ENCODE data around the gene INAFM1. TPM values are rescaled to one million over a fixed set of nuclear protein-coding genes. Genes with fewer than 3 reads are reported as not detected.
A peak's percentile ranks its signal among the peaks of the same experiment; 100 is the strongest.

Gene INAFM1
- total and polyA plus RNA-seq, 2 donors (not counting 1 experiment from before 2014, with no cell fraction given): 6.6 to 13.6 TPM

DNA sequence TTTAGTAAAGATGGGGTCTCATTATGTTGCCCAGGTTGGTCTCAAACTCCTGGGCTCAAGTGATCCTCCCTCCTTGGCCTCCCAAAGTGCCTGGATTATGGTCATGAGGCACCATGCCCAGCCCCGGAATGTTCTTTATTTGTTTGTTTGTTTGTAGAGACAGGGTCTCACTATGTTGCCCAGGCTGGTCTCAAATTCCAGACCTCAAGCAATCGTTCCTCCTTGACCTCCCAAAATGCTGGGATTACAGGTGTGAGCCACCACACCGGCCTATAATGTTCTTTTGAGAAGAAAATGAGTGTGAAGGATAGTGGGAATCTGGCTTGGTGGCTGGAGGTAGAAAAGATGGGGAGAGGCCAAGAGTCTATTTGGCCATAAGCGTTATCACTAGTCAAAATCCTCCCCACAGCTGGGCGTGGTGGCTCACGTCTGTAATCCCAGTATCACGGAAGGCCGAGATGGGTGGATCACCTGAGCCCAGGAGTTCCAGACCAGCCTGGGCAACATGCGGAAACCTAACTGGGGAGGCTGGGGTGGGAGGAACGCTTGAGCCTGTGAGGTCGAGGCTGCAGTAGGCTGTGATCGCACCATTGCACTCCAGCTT lies 38.5 kb upstream of the INAFM1 start:
- no peaks in the 10 kb centered on the region for H3K9me3 Mint-ChIP-seq (ENCODE audit: insufficient read depth)
- no peak for ATAC-seq (ENCODE audit: low read depth)
- intact Hi-C loops (cut with micrococcal nuclease): no loop called here
- no peaks in the 10 kb centered on the region for H3K27me3 Mint-ChIP-seq
- TF ChIP-seq, protein P1, sequence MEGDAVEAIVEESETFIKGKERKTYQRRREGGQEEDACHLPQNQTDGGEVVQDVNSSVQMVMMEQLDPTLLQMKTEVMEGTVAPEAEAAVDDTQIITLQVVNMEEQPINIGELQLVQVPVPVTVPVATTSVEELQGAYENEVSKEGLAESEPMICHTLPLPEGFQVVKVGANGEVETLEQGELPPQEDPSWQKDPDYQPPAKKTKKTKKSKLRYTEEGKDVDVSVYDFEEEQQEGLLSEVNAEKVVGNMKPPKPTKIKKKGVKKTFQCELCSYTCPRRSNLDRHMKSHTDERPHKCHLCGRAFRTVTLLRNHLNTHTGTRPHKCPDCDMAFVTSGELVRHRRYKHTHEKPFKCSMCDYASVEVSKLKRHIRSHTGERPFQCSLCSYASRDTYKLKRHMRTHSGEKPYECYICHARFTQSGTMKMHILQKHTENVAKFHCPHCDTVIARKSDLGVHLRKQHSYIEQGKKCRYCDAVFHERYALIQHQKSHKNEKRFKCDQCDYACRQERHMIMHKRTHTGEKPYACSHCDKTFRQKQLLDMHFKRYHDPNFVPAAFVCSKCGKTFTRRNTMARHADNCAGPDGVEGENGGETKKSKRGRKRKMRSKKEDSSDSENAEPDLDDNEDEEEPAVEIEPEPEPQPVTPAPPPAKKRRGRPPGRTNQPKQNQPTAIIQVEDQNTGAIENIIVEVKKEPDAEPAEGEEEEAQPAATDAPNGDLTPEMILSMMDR (IDR thresholded peaks at IDR 0.05): no peak
- no peak for TF ChIP-seq EZH2 (IDR thresholded peaks at IDR 0.05; ENCODE audit: borderline replicate concordance, insufficient read depth, low read depth, low read length, poor library complexity, severe bottlenecking)
- Histone ChIP-seq H3K4me1 (ENCODE audit: control insufficient read depth in 2 of 2, insufficient read depth in 2 of 2, low read length in 2 of 2) (peaks cover 32 to 35% of the 10 kb centered on the region in 2 donors), H2AFZ (ENCODE audit: insufficient read depth, low read depth, low read length, poor library complexity, severe bottlenecking) (no peak overlapping the region), H3K9me3 (ENCODE audit: control extremely low read depth in 1 of 3, control insufficient read depth in 2 of 3, insufficient read depth in 1 of 3, low read length in 2 of 3) (peaks cover 0 to 10% (median 0%) of the 10 kb centered on the region in 3 donors), H3K4me2 (replicated peaks; ENCODE audit: low read depth, low read length, poor library complexity, severe bottlenecking) (no peak overlapping the region), H4K20me1 (ENCODE audit: control insufficient read depth, insufficient read depth, low read length, poor library complexity, severe bottlenecking) (no peaks in the 10 kb centered on the region), H3K79me2 (ENCODE audit: control insufficient read depth, insufficient read depth, low read length) (no peaks in the 10 kb centered on the region), H3K36me3 (replicated peaks in 1 of 2; ENCODE audit: control extremely low read depth in 1 of 2, control insufficient read depth in 1 of 2, extremely low read depth in 1 of 2, insufficient read depth in 2 of 2, low read length in 1 of 2) (no peaks in the 10 kb centered on the region), H3K4me3 (ENCODE audit: control extremely low read depth in 1 of 5, extremely low read depth in 1 of 5, insufficient read depth in 1 of 5, low read depth in 2 of 5, low read length in 4 of 5) (no peak overlapping the region), H3K27me3 (replicated peaks in 1 of 4; ENCODE audit: control extremely low read depth in 1 of 4, control insufficient read depth in 3 of 4, insufficient read depth in 4 of 4, low read length in 3 of 4) (peaks cover 0 to 28% (median 9%) of the 10 kb centered on the region in 4 experiments), H3K9ac (ENCODE audit: low read length) (no peak overlapping the region), H3K27ac (ENCODE audit: low read length in 2 of 2) (no peak overlapping the region)
- no peak overlapping the region for H3K27ac Mint-ChIP-seq
- DNase-seq: no peak
- POLR2A ChIA-PET: interaction anchor here (0.7 kb wide), 1 partner anchor 1806 kb away, joined by 8 read pairs; no protein-coding TSS in a partner anchor
- CTCF ChIA-PET: interaction anchor here (0.9 to 5.3 kb wide), 3 partner anchors 10 to 49 kb away, joined by 4 to 45 read pairs (median 5); no protein-coding TSS in a partner anchor
- peaks cover 26% of the 10 kb centered on the region for H3K4me1 Mint-ChIP-seq
- no peak overlapping the region for H3K4me3 Mint-ChIP-seq
- 60% methylated on average over 5 of the region's 12 CpGs for WGBS (ENCODE audit: insufficient coverage)

DNA sequence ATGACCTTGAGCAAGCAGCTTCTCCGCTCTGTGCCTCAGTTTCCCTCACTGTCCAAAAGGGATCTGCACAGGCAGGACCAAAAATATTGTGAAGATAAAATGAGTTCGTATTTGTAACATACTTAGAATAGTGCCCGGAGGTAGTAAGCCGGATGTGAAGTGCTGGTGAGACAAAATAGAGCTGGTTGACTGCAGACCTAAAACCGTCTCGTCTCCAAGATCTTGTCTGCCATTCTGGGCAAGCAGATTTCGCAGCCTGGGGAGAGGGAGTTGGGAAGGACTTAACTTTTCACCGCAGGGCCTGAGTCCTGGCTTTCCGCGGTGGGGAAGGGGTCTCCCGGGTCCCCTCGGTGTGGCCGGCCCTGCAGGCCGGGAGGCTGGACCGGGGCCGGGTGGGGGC lies 35.5 kb upstream of the INAFM1 start:
- Histone ChIP-seq H3K4me2 (replicated peaks; ENCODE audit: low read depth, low read length, poor library complexity, severe bottlenecking) (peak overlapping the region; percentile 80), H2AFZ (ENCODE audit: insufficient read depth, low read depth, low read length, poor library complexity, severe bottlenecking) (no peak overlapping the region), H3K4me3 (ENCODE audit: control extremely low read depth in 1 of 5, extremely low read depth in 1 of 5, insufficient read depth in 1 of 5, low read depth in 2 of 5, low read length in 4 of 5) (peak overlapping the region in 1 of 5 experiments; percentile 11), H3K9ac (ENCODE audit: low read length) (peak overlapping the region; percentile 35), H4K20me1 (ENCODE audit: control insufficient read depth, insufficient read depth, low read length, poor library complexity, severe bottlenecking) (no peaks in the 10 kb centered on the region), H3K36me3 (replicated peaks in 1 of 2; ENCODE audit: control extremely low read depth in 1 of 2, control insufficient read depth in 1 of 2, extremely low read depth in 1 of 2, insufficient read depth in 2 of 2, low read length in 1 of 2) (no peaks in the 10 kb centered on the region), H3K4me1 (ENCODE audit: control insufficient read depth in 2 of 2, insufficient read depth in 2 of 2, low read length in 2 of 2) (peaks cover 42 to 45% of the 10 kb centered on the region in 2 donors), H3K27me3 (replicated peaks in 1 of 4; ENCODE audit: control extremely low read depth in 1 of 4, control insufficient read depth in 3 of 4, insufficient read depth in 4 of 4, low read length in 3 of 4) (peaks cover 0 to 50% (median 24%) of the 10 kb centered on the region in 4 experiments), H3K27ac (ENCODE audit: low read length in 2 of 2) (no peak overlapping the region), H3K79me2 (ENCODE audit: control insufficient read depth, insufficient read depth, low read length) (no peaks in the 10 kb centered on the region), H3K9me3 (ENCODE audit: control extremely low read depth in 1 of 3, control insufficient read depth in 2 of 3, insufficient read depth in 1 of 3, low read length in 2 of 3) (peaks cover 0 to 20% (median 0%) of the 10 kb centered on the region in 3 donors)
- ATAC-seq (ENCODE audit: low read depth): no peak
- peaks cover 5% of the 10 kb centered on the region for H3K27me3 Mint-ChIP-seq
- intact Hi-C loops (cut with micrococcal nuclease): no loop called here
- H3K9me3 Mint-ChIP-seq (ENCODE audit: insufficient read depth): no peaks in the 10 kb centered on the region
- DNase-seq: peak; percentile 31
- TF ChIP-seq, protein P1 (IDR thresholded peaks at IDR 0.05): no peak
- no peak for TF ChIP-seq EZH2 (IDR thresholded peaks at IDR 0.05; ENCODE audit: borderline replicate concordance, insufficient read depth, low read depth, low read length, poor library complexity, severe bottlenecking)
- H3K27ac Mint-ChIP-seq: peak overlapping the region; percentile 7
- peaks cover 21% of the 10 kb centered on the region for H3K4me1 Mint-ChIP-seq
- WGBS (ENCODE audit: insufficient coverage): 12% methylated on average over 16 of the region's 16 CpGs
- POLR2A ChIA-PET: interaction anchor here (0.6 to 1.8 kb wide), 4 partner anchors 10 to 48 kb away, joined by 3 to 9 read pairs (median 8); no protein-coding TSS in a partner anchor
- H3K4me3 Mint-ChIP-seq: peak overlapping the region; percentile 65
- CTCF ChIA-PET: interaction anchor here (1.0 to 5.3 kb wide), 3 partner anchors 10 to 28 kb away, joined by 3 to 45 read pairs (median 3); no protein-coding TSS in a partner anchor

All from B cell (primary cell).